ENCODE results near the gene RAD51AP1. TPM values are rescaled to one million over a fixed set of nuclear protein-coding genes. Genes with fewer than 3 reads are reported as not detected.

Gene RAD51AP1
- total RNA-seq, 4 donors from 2014 or later, result 0.61 to 2.7 (median 1.5) TPM

- WGBS, 2 donors, result 10% methylated on average over 16 of the region's 16 CpGs
- TF ChIP-seq, protein P1, sequence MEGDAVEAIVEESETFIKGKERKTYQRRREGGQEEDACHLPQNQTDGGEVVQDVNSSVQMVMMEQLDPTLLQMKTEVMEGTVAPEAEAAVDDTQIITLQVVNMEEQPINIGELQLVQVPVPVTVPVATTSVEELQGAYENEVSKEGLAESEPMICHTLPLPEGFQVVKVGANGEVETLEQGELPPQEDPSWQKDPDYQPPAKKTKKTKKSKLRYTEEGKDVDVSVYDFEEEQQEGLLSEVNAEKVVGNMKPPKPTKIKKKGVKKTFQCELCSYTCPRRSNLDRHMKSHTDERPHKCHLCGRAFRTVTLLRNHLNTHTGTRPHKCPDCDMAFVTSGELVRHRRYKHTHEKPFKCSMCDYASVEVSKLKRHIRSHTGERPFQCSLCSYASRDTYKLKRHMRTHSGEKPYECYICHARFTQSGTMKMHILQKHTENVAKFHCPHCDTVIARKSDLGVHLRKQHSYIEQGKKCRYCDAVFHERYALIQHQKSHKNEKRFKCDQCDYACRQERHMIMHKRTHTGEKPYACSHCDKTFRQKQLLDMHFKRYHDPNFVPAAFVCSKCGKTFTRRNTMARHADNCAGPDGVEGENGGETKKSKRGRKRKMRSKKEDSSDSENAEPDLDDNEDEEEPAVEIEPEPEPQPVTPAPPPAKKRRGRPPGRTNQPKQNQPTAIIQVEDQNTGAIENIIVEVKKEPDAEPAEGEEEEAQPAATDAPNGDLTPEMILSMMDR (IDR thresholded peaks at IDR 0.05), result no peak
- no peak for TF ChIP-seq POLR2A (IDR thresholded peaks at IDR 0.05)
- no peak for DNase-seq (ENCODE audit: low spot score in 2 of 2)
- intact Hi-C loops (cut with DNase I; ENCODE audit: low total_unique reads), result no loop called here
- peak overlapping the region; percentile 56 for H3K4me3 ChIP-seq (ENCODE audit: low read depth, poor library complexity, severe bottlenecking)
Observed at GRCh38 chr12:4539167-4539870, 629 bp downstream of the RAD51AP1 start.

DNA sequence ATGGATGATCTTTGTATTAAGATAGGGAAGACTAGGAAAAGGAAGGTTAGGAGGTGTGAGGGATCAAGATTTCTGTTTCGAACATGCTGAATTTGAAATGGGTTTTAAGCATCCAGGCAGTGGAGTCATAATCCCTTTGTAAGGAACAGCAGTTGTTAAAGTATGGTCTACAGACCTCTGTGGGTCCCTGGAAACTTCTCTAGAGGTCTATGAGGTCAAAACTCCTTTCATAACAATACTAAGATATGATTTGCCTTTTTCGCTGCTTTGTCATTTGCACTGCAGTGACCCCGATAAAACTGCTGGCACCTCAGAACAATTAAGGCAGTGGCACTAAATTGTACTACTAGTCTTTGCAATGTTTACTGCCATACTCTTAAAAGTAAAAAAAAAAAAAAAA is 1.5 kb downstream of the RAD51AP1 start:
- TF ChIP-seq, protein P1 (IDR thresholded peaks at IDR 0.05), result no peak
- no peak for TF ChIP-seq POLR2A (IDR thresholded peaks at IDR 0.05)
- DNase-seq (ENCODE audit: low spot score in 2 of 2), result no peak
- H3K4me3 ChIP-seq (ENCODE audit: low read depth, poor library complexity, severe bottlenecking), result no peak overlapping the region
- WGBS, 2 donors, result 85 to 86% methylated on average over 3 of the region's 3 CpGs
- intact Hi-C loops (cut with DNase I; ENCODE audit: low total_unique reads), result no loop called here

DNA sequence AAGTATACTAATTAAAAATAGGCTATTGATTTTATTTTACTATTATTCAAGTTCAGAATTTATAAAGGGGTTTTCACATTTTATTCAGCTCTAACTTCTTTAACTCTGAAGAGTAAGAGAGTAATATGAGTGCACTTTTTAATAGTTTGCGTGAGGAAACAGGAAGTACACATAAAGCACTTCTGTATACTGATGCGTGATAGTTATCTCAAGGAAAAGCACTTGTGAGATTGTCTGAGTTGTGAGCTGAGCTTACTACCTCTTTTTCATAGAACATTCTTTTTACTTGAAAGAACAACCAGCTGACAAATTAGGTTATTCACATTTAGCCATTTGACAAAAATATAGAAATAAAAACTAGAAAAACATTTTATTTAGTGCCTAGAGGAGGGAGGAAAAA is 1.9 kb downstream of the RAD51AP1 start:
- intact Hi-C loops (cut with DNase I; ENCODE audit: low total_unique reads), result no loop called here
- no peak overlapping the region for H3K4me3 ChIP-seq (ENCODE audit: low read depth, poor library complexity, severe bottlenecking)
- TF ChIP-seq, protein P1 (IDR thresholded peaks at IDR 0.05), result no peak
- no peak for TF ChIP-seq POLR2A (IDR thresholded peaks at IDR 0.05)
- DNase-seq (ENCODE audit: low spot score in 2 of 2), result no peak
- 63 to 71% methylated on average over 2 of the region's 2 CpGs for WGBS, 2 donors

- DNase-seq (ENCODE audit: low spot score in 2 of 2), result no peak
- 72 to 79% methylated on average over 1 of the region's 1 CpG for WGBS, 2 donors
- intact Hi-C loops (cut with DNase I; ENCODE audit: low total_unique reads), result no loop called here
- TF ChIP-seq POLR2A (IDR thresholded peaks at IDR 0.05), result no peak
- TF ChIP-seq, protein P1 (IDR thresholded peaks at IDR 0.05), result no peak
- H3K4me3 ChIP-seq (ENCODE audit: low read depth, poor library complexity, severe bottlenecking), result no peak overlapping the region
Observed at GRCh38 chr12:4545195-4545594, 6.5 kb downstream of the RAD51AP1 start.

DNA sequence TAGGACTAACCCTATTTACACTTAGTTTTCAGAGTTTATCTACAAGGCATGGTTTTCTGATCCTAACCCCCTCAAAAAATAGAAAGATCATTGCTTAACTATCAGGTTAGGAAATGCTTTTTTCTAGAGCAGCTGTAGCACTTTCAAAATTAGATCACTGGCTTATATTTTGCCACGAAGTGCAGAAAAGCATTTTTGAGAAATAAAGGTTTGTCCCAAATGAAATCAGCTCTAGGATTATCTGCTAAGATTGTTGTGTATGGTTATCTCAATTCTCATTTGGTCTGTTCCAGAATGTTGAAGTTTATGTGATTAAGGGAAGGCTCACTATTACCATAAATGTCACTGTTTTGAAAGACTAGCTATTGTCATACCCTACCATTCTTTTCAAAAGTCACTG is 13.5 kb downstream of the RAD51AP1 start:
- WGBS, 2 donors, result 90 to 97% methylated on average over 1 of the region's 1 CpG
- no peak overlapping the region for H3K4me3 ChIP-seq (ENCODE audit: low read depth, poor library complexity, severe bottlenecking)
- TF ChIP-seq POLR2A (IDR thresholded peaks at IDR 0.05), result no peak
- TF ChIP-seq, protein P1 (IDR thresholded peaks at IDR 0.05), result no peak
- DNase-seq (ENCODE audit: low spot score in 2 of 2), result no peak
- intact Hi-C loops (cut with DNase I; ENCODE audit: low total_unique reads), result no loop called here

DNA sequence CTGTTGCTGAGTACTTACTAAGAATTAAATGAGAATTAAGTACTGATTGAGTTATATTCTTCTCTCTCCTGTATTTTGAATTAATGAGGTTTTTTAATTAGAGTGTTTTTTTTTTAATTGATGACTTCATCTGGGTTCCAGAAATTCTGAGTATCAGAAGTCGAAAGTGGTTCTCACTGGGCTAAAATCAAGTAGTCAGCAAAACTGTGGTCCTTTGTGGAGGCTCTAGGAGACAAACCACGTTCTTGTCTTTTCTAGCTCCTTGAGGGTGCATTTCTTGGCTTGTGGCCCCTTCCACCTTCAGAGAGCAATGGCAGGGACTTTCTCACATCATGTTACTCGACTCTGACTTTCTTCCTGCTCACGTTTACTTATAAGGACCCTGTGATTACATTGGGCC is 15.3 kb downstream of the RAD51AP1 start:
- TF ChIP-seq, protein P1 (IDR thresholded peaks at IDR 0.05), result no peak
- TF ChIP-seq POLR2A (IDR thresholded peaks at IDR 0.05), result no peak
- DNase-seq (ENCODE audit: low spot score in 2 of 2), result no peak
- intact Hi-C loops (cut with DNase I; ENCODE audit: low total_unique reads), result no loop called here
- no peak overlapping the region for H3K4me3 ChIP-seq (ENCODE audit: low read depth, poor library complexity, severe bottlenecking)
- 95 to 98% methylated on average over 4 of the region's 4 CpGs for WGBS, 2 donors

Data from lower leg skin (tissue), 4 donors.